ENCODE results near the gene KMT5B.

Gene KMT5B

GRCh38 chr11:68215524-68216170 lies 2.6 kb upstream of the KMT5B start:
- FAIRE-seq, result no peak

GRCh38 chr11:68215087-68215445 lies 2.0 kb upstream of the KMT5B start:
- no peak for FAIRE-seq

- FAIRE-seq, result no peak
Measured at GRCh38 chr11:68214173-68215086, 1.3 kb upstream of the KMT5B start.

- FAIRE-seq, result no peak
Measured at GRCh38 chr11:68213555-68214172, 568 bp upstream of the KMT5B start.

GRCh38 chr11:68212421-68213134 lies 518 bp downstream of the KMT5B start:
- FAIRE-seq, result no peak

- no peak for FAIRE-seq
Measured at GRCh38 chr11:68211546-68211945, 1.6 kb downstream of the KMT5B start.

- FAIRE-seq, result peak; percentile 76
Measured at GRCh38 chr11:68206211-68206610, 6.9 kb downstream of the KMT5B start.

- FAIRE-seq, result no peak
Measured at GRCh38 chr11:68204402-68204801, 8.7 kb downstream of the KMT5B start.

- FAIRE-seq, result no peak
Measured at GRCh38 chr11:68202165-68202564, 10.9 kb downstream of the KMT5B start.

GRCh38 chr11:68201492-68201891 lies 11.6 kb downstream of the KMT5B start:
- no peak for FAIRE-seq

- FAIRE-seq, result no peak
Measured at GRCh38 chr11:68200639-68201038, 12.5 kb downstream of the KMT5B start.

GRCh38 chr11:68199295-68199987 lies 13.7 kb downstream of the KMT5B start:
- no peak for FAIRE-seq

GRCh38 chr11:68196219-68196618 lies 16.9 kb downstream of the KMT5B start:
- FAIRE-seq, result no peak

- FAIRE-seq, result no peak
Measured at GRCh38 chr11:68194675-68195294, 18.3 kb downstream of the KMT5B start.

GRCh38 chr11:68193018-68193417 lies 20.1 kb downstream of the KMT5B start:
- no peak for FAIRE-seq

- FAIRE-seq, result no peak
Measured at GRCh38 chr11:68191661-68192579, 21.2 kb downstream of the KMT5B start.

GRCh38 chr11:68189888-68190287 lies 23.2 kb downstream of the KMT5B start:
- FAIRE-seq, result no peak

GRCh38 chr11:68189082-68189481 lies 24.0 kb downstream of the KMT5B start:
- no peak for FAIRE-seq

- no peak for FAIRE-seq
Measured at GRCh38 chr11:68186061-68186460, 27.0 kb downstream of the KMT5B start.

GRCh38 chr11:68181719-68182451 lies 31.2 kb downstream of the KMT5B start:
- FAIRE-seq, result no peak

Data from islet of Langerhans (tissue), 1 donor.